Effector CD8-positive, alpha-beta T cell (primary cell): ENCODE measurements around the gene RPL35.

Experiments used
- DNase-seq: peaks from one replicate; lab custom pipeline; 2025; lab: John Stamatoyannopoulos, UW

Gene RPL35

DNA sequence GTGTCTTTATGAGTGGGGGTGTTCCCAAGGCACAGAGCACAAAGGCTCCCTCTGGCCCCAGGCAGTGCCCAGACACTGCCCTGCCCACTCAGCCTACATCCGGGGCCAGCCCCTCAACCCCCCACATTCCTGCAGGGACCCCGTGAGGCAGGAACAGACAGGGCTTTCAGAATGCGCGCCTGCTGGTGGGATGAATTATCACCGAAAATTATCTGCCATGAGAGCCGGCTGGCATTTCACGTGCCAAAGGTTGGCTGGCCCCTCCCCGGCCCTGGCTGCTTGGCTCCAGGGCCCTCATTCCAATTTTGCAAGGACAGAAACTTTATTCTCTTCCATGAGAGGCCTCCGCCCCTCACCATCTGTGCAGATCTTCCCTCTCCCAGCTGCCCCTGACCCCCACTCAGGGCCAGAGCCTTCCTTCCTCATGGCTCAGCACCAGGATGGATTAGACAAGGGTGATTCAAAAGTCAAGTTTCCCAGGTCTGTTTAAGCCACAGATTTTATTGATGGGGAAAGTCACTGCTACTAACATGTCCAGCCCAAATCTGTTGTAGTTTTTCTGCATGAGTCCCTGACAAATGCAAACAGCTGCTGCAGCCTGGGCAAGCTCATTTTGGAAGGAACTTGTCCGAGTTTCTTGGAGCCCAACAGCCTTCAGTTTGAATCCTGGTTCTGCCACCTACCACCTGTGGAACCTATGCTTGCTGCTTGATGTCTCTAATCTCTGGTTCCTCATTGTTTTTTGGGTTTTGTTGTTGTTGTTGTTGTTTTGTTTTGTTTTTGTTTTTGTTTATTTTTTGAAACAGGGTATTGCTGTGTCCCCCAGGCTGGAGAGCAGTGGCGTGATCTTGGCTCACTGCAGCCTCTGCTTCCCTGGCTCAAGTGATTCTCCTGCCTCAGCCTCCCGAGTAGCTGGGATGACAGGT lies 40.8 kb downstream of the RPL35 start:
- DNase-seq = no peak

DNA sequence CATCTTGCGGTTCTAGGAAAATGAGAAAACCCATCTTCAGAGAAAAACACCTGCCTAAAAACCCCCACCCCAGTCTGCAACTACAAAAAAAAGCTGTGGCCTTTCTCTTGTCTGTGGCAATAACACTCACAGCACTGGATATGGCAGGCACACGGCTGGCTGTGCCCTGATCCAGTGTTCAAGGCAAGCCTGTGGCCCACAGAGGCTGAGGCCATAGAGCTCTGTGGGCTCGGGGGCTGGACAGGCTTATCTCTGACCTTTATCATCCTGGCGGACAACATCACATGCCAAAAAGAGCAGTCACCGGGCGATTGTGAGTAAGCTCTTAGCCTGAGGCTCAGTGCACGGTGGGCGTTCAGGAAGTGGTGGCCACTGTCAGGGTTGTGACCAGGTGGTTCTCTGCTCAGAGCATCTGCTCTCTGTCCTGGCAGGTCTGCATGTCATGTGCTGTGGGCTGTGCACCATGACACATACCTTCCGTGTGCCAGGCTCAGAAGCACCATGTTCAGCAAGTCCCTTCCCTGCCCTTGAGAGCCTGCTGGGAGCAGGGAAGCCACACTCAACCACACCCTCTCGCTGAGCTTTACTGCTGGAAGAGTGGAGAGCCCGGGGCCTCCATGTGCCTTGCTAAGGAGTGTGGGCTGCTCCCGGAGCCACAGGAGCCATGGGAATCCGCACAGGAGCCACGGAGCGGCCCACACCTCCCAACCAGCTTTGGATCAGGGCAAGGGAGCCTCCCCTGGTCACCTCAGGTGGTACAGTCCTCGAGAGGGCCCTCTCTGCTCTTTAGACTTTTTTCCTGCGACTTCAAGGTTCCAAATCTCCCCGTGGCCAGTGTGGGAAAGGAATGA lies 43.1 kb downstream of the RPL35 start:
- DNase-seq = no peak

- no peak for DNase-seq
Observed at GRCh38 chr9:124815601-124816000, 46.2 kb downstream of the RPL35 start.

- no peak for DNase-seq
Observed at GRCh38 chr9:124814164-124814535, 47.6 kb downstream of the RPL35 start.

DNA sequence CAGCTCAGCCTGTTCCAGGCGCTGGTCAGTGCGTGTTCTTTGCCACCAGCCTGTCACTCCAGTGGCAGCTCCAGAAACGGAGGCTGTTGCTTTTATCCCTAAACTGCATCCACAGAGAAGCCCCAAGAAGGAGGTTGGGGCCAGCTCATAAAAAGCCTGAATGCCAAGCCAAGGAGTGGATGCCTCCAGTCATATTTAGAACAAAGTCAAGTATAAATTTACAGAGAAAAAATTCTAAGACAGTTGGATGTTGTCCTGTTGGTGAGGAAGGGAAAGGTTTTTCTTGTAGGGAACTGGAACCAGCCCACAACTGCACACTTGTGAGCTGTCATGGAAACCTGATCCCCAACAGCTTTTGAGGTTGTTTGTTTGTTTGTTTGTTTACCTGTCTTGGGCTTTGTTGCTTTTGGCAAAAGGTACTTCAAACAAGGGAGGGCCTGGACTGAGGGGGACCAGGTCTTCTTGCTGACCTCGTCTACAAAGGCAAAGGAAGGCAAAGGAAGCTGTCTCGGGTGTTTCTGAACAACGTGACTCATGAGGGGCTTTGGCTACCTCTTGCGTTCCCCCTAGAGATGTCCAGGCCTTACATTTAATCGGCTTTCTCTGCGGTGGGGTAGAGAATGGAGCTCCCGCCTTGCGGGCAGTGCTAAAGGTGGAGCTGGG lies 48.1 kb downstream of the RPL35 start:
- DNase-seq = no peak

DNA sequence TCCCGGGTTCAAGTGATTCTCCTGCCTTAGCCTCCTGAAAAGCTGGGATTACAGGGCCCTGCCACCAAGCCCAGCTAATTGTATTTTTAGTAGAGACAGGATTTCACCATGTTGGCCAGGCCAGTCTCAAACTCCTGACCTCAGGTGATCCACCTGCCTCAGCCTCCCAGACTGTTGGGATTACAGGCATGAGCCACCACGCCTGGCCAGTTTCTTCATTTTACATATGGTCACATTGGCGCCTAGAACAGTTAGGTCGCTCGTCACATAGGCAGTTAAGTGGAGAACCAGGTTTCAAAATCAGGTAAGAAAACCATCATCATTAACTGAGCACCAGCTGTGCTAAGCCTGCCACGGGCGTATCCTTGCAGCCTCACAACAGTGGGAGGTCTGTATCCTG lies 48.7 kb downstream of the RPL35 start:
- DNase-seq = no peak

GRCh38 chr9:124812441-124812876 lies 49.3 kb downstream of the RPL35 start:
- DNase-seq = no peak

- no peak for DNase-seq
Observed at GRCh38 chr9:124810663-124811355, 50.9 kb downstream of the RPL35 start.

GRCh38 chr9:124809741-124810500 lies 51.8 kb downstream of the RPL35 start:
- DNase-seq = no peak

DNA sequence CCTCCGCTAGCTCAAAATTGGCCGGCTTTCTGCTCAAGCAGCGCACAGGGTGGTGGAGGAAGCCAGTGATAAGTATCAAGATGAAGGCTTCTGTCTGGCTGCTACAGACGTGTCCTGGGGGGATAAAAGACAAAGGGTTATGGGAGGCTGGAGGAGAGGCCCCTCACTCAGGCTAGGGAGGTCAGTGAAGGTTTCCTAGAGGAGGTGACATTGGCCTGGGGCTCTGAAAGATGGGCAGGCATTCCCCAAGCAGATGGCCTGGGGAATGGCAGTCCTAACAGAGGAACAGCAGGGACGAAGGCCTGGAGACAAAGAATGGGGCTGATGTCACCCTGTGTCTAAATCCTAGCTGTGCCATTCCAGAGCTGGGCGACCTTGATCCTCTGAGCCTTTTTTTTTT lies 52.5 kb downstream of the RPL35 start:
- no peak for DNase-seq

- no peak for DNase-seq
Observed at GRCh38 chr9:124808246-124808956, 53.4 kb downstream of the RPL35 start.
